HG03354 (cell line): Measurements from ENCODE around the gene COA7.
A peak's percentile ranks its signal among the peaks of the same experiment; 100 is the strongest.
"Not testable (repeated sequence)": the region's sequence is repeated elsewhere in the genome, so short reads cannot be mapped to it uniquely, and the experiment has no call there.

ENCODE experiments used
- ATAC-seq: cut with Tn5 transposase; IDR thresholded peaks from one replicate; pipeline ENCODE4 v1.9.1; 2021; ENCODE audit warnings: mild to moderate bottlenecking; ENCODE audit not compliant: unreplicated experiment, poor library complexity, severe bottlenecking

COA7 gene

GRCh38 chr1:52706941-52707926 is 9.1 kb upstream of the COA7 start:
- no peak for ATAC-seq

DNA sequence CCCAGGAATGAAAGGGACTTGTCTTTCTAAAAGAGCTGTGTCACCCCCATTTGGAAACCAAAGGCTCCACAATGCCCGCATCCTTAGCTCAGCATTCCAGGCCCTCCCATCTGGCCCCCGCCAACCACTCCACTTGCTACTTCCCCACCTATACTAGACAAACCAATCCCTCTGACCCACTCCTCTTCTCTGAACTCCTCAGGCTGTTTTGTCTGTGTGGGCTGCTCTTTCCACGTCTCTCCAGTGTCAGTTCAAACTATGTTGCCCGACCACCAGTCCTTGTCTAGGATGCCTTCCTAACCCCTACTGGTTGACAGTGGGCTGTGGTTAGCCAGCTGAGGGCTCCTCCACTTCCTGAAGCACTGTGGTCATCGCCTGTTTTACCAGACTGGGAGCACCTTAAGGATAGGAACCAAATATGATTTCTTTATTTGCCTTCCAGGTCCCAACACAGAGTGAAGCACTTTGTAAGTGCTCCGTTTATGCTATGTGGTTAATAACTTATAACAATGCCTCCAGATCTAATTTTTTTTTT is 8.1 kb upstream of the COA7 start:
- no peak for ATAC-seq

DNA sequence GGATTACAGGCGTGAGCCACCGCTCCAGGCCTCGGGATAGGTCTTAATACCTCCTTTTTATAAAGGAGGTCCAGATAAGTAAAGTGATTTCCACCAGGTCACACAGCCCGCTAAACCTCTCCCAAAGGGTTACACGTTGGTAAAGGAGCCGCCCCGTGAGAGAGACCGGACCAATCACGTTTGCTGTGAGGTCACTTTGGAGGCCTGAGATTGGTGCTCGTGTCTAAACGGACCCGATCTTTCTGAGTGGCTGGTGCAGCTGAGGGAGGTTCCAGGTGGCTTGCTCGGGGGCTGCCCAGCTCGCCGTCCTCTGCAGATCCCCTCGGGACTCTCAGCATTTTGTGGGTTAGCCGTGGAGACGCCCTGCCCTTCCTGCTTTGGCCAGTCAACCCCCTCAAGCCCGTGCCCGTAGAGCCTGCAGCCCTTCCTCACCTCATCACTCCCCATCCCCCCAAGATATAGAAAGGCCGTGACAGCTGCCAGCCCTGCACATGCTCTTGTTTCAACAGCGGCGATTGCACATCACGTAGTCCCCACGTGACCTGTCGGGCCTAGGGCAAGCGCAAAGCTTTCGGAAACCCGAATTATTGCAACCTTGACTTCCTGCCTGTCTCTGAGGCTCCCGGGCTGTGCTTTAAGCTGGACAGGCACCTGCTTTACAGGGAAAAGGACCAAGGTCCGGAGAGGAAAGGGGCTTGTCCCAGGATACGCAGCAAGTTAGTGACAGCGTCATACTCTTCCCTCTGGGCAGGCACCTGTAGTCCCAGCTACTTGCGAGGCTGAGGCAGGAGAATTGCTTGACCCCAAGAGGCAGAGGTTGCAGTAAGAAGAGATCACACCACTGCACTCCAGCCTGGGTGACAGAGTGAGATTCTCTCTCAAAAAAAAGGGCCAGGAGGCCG is 5.0 kb upstream of the COA7 start:
- peak; percentile 97 for ATAC-seq

- no peak for ATAC-seq
These were observed 2.5 kb downstream of the COA7 start for GRCh38 chr1:52695627-52696026.

DNA sequence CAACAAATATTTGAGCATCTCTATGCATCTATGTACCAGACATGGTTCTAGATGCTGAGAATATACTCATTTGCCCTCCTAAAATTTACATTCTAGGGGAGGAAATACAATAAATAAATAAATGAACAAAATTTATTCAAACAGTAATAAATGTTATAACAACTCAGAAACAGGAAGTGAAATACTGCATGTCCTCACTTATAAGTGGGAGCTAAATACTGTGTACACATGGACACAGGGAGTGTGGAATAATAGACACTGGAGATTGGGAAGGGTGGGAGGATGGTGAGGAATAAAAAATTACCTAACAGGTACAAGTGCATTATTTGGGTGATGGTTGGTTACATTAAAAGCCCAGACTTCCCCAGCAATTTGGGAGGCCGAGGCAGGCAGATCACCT is 4.3 kb downstream of the COA7 start:
- ATAC-seq = no peak

DNA sequence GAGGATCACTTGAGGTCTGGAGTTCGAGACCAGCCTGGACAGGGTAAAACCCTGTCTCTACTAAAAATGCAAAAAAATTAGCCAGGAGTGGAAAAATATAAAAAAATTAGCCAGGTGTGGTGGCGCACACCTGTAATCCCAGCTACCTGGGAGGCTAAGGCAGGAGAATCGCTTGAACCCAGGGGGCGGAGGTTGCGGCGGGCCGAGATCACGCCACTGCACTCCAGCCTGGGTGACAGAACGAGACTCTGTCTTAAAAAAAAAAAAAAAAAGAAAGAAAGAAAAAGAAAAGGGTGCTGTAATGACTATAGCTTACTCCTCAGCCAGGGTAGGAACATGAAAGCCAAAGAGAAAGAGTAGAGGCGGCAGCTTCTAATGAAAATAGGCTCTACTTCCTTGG is 4.8 kb downstream of the COA7 start:
- ATAC-seq = not testable (repeated sequence)

DNA sequence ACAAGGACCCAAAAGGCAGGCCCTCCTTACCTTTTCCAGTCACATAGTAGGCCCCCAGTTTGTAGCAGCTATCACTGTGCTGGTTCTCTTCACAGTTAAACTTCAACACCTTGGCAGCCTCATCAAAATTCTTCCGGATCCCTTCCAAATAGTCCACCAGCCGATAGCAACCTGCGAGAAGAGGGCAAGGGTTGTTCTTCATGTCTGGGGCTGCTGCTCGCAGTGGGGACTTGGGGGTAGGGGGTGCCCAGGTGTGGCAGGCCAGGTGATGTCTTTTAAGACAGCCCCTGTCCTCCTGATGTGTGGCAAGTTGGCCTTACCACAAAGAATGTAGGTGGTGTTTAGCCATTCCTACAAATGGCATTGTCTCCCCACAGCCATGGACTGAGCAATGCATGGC is 5.5 kb downstream of the COA7 start:
- ATAC-seq = no peak

GRCh38 chr1:52691821-52692220 is 6.3 kb downstream of the COA7 start:
- no peak for ATAC-seq

- ATAC-seq = no peak
These were observed 11.3 kb downstream of the COA7 start for GRCh38 chr1:52686830-52687229.

- ATAC-seq = peak; percentile 78
These were observed 11.8 kb downstream of the COA7 start for GRCh38 chr1:52686261-52686751.

DNA sequence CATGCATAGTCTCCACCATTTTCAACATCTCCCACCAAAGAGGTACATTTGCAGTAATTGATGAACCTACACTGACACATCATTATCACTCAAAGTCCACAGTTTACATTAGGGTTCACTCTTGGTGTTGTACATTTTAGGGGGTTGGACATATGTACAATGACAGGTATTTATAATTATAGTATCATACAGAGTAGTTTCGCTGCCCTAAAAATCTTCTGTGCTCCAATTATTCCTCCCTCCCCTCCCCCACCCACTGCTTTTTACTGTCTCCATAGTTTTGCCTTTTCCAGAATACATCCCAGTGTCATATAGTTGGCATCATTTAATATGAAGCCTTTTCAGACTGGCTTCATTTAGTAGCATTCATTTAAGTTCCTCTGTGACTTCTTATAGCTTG is 13.6 kb downstream of the COA7 start:
- ATAC-seq = no peak

- ATAC-seq = no peak
These were observed 14.7 kb downstream of the COA7 start for GRCh38 chr1:52683367-52683940.

- no peak for ATAC-seq
These were observed 17.0 kb downstream of the COA7 start for GRCh38 chr1:52681136-52681535.

DNA sequence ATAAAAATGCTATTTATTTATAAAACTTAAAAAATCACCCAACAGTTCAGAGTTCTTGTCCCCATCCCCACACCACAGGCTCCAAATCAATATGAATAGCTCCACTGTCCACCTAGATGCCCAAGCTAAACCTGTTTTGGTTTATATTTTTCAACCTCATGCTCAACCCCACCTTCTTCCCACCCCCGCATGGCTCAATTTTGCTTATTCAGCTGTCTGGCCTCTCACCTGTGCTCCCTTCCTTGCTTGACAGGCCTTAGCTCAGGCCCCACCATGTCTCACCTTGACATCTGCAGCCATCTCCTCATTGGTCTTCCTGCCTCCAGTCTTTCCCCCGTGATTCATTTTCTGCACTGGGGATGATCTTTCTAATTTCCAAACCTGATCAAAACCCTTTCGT is 17.8 kb downstream of the COA7 start:
- ATAC-seq = no peak

DNA sequence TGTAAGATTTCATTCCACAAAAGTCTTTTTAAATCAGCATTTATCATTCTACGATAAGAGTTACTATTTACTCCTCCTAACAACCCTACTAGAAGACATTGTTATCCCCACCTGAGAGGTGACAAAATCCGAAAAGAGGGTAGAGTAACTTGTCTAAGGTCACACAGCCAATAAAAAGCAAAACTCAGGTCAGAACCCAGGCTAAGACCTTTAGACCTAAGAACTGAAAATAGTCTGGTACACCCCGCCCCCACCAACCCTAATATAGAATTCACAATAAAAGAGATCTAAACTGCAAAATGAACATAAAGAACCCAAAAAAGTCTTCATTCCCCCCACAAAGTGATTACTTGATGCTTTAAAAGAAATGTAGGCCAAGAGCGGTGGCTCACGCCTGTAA is 18.6 kb downstream of the COA7 start:
- no peak for ATAC-seq

- no peak for ATAC-seq
These were observed 19.1 kb downstream of the COA7 start for GRCh38 chr1:52679048-52679447.

- no peak for ATAC-seq
These were observed 20.9 kb downstream of the COA7 start for GRCh38 chr1:52677076-52677806.

GRCh38 chr1:52676249-52676903 is 21.8 kb downstream of the COA7 start:
- no peak for ATAC-seq
